K562 (cell line): ENCODE data around the gene MEA1. TPM values are rescaled to one million over a fixed set of nuclear protein-coding genes. Genes with fewer than 3 reads are reported as not detected.

Experiments used
- AFF1 ChIP-seq, 2 experiments: fragments of 450-650 bp; IDR thresholded peaks; 2 replicates each; pipeline ENCODE4 v1.6.1; 2018; ENCODE audit warnings: mild to moderate bottlenecking in 2 of 2, low read depth in 1 of 2; ENCODE audit not compliant: partially characterized antibody in 2 of 2
- CBFA2T3 ChIP-seq: fragments of 450-650 bp; IDR thresholded peaks from 2 replicates; pipeline ENCODE4 v1.6.1; 2017
- E2F3 ChIP-seq: fragments of 250-450 bp; sonication (Bioruptor Pico); IDR thresholded peaks from 2 replicates; pipeline ENCODE4 v1.4.0; 2020; ENCODE audit warnings: mild to moderate bottlenecking
- ELF4 ChIP-seq: fragments of 450-650 bp; formaldehyde crosslinking; IDR thresholded peaks from 2 replicates; pipeline ENCODE4 v1.4.0; 2022; ENCODE audit warnings: missing genetic modification characterization
- ELK3 ChIP-seq: fragments of 450-650 bp; formaldehyde crosslinking; IDR thresholded peaks from 2 replicates; pipeline ENCODE4 v1.4.0; 2020; ENCODE audit warnings: mild to moderate bottlenecking
- FOS ChIP-seq: IDR thresholded peaks from 3 replicates; pipeline ENCODE4 v1.6.1; 2011; ENCODE audit not compliant: insufficient read length; ENCODE audit errors: extremely low read depth
- GTF2E2 ChIP-seq: fragments of 200-800 bp; sonication (Bioruptor generic); IDR thresholded peaks from 2 replicates; pipeline ENCODE4 v1.6.1; 2016; ENCODE audit warnings: missing genetic modification characterization, missing compliant biosample characterization
- KLF16 ChIP-seq: IDR thresholded peaks from 2 replicates; pipeline ENCODE4 v1.6.1; 2016; ENCODE audit warnings: antibody characterized with exemption
- PTTG1 ChIP-seq: fragments of 450-650 bp; IDR thresholded peaks from 2 replicates; pipeline ENCODE4 v1.6.1; 2016; ENCODE audit warnings: low read depth, mild to moderate bottlenecking, missing genetic modification characterization, missing compliant biosample characterization
- RBM17 ChIP-seq: fragments of 200-400 bp; formaldehyde crosslinking; IDR thresholded peaks from 2 replicates; pipeline ENCODE4 v1.6.1; 2017; ENCODE audit warnings: low read depth, mild to moderate bottlenecking, low read length, borderline replicate concordance
- ZC3H4 ChIP-seq: sonication (generic); formaldehyde crosslinking; IDR thresholded peaks from 2 replicates; pipeline ENCODE4 v1.9.0; 2021; ENCODE audit warnings: missing genetic modification reagents, borderline replicate concordance
- ZNF197 ChIP-seq: fragments of 200-800 bp; sonication (Bioruptor generic); IDR thresholded peaks from 2 replicates; pipeline ENCODE4 v1.6.1; 2016; ENCODE audit warnings: low read depth, missing genetic modification characterization, missing compliant biosample characterization
- ZNF23 ChIP-seq: fragments of 250-450 bp; sonication (Bioruptor Pico); IDR thresholded peaks from 2 replicates; pipeline ENCODE4 v1.4.0; 2020; ENCODE audit warnings: mild to moderate bottlenecking
- ZNF609 ChIP-seq: sonication (generic); formaldehyde crosslinking; IDR thresholded peaks from 2 replicates; pipeline ENCODE4 v1.8.1; 2023; ENCODE audit warnings: missing genetic modification reagents, mild to moderate bottlenecking, borderline replicate concordance
- ZNF76 ChIP-seq: fragments of 250-450 bp; sonication (Bioruptor Pico); IDR thresholded peaks from 2 replicates; pipeline ENCODE4 v1.4.0; 2020; ENCODE audit warnings: mild to moderate bottlenecking, moderate library complexity, borderline replicate concordance
- polyA plus RNA-seq, 8 experiments: library from polyadenylated mRNA; depleted of rRNA in 4 of 8; stranded (reverse) in 5 of 8; unstranded in 3 of 8; fragments of >200 nt; fragmentation: Nextera tagmentation in 2 of 8; fragmentation: Illumina TruSeq in 1 of 8; extraction: Ambion mirVana in 2 of 8; extraction: Trizol in 1 of 8; gene quantifications; 2 replicates each; pipeline versions ENCODE4 v1.2.1 to v1.2.3, GENCODE V29; 2011 to 2014; ENCODE audit warnings: inconsistent platforms in 1 of 8, missing spikeins in 1 of 8
- total RNA-seq, 7 experiments: library from RNA; depleted of rRNA in 6 of 7; stranded (reverse); fragments of >200 nt in 6 of 7; fragmentation: Illumina TruSeq in 2 of 7; extraction: Trizol in 2 of 7; gene quantifications; 2 replicates each; pipeline versions ENCODE4 v1.2.1 to v1.2.3, GENCODE V29; 2011 to 2021; ENCODE audit warnings: low replicate concordance in 1 of 7
- TF ChIP-seq, protein P1 (sequence below): fragments of 200-800 bp; sonication (Bioruptor generic); IDR thresholded peaks from 2 replicates; pipeline ENCODE4 v1.6.1; 2017; ENCODE audit warnings: missing genetic modification characterization, missing compliant biosample characterization

MEA1 gene
- total and polyA plus RNA-seq, 9 of the 15 experiments (the other 6 are each of a cell fraction or from before 2014, with no cell fraction given) = 86.8 to 210 (median 152) TPM

- TF ChIP-seq AFF1 (IDR thresholded peaks at IDR 0.05; ENCODE audit: low read depth in 1 of 2, partially characterized antibody in 2 of 2) = peak in 1 of 2 experiments; percentile 2
- TF ChIP-seq CBFA2T3 = no peak
- no peak for TF ChIP-seq ZNF197
- TF ChIP-seq FOS = no peak
- TF ChIP-seq E2F3 = no peak
- no peak for TF ChIP-seq PTTG1 (tag)
- no peak for TF ChIP-seq ELK3 (CRISPR knock-in tag)
- TF ChIP-seq ZNF23 = no peak
- TF ChIP-seq ZNF609 (CRISPR knock-in tag) = 0 out of 2 replicates have a peak, but pooled peaks have one; percentile 6
- TF ChIP-seq RBM17 = no peak
- TF ChIP-seq, protein P1, sequence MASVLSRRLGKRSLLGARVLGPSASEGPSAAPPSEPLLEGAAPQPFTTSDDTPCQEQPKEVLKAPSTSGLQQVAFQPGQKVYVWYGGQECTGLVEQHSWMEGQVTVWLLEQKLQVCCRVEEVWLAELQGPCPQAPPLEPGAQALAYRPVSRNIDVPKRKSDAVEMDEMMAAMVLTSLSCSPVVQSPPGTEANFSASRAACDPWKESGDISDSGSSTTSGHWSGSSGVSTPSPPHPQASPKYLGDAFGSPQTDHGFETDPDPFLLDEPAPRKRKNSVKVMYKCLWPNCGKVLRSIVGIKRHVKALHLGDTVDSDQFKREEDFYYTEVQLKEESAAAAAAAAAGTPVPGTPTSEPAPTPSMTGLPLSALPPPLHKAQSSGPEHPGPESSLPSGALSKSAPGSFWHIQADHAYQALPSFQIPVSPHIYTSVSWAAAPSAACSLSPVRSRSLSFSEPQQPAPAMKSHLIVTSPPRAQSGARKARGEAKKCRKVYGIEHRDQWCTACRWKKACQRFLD = 0 out of 2 replicates have a peak, but pooled peaks have one; percentile 42
- TF ChIP-seq KLF16 = no peak
- TF ChIP-seq GTF2E2 (tag) = 0 out of 2 replicates have a peak, but pooled peaks have one; percentile 26
- TF ChIP-seq ELF4 (CRISPR knock-in tag) = no peak
- no peak for TF ChIP-seq ZC3H4 (CRISPR knock-in tag)
- no peak for TF ChIP-seq ZNF76
Observed at GRCh38 chr6:43054206-43054943, 40.6 kb upstream of the MEA1 start (continued).
